Stimulated activated CD4-positive, alpha-beta T cell treated with anti-CD3 and anti-CD28 coated beads, Interleukin-12 subunit alpha, Interleukin-12 subunit beta, amount 100 ng/mL, for 48 hours (primary cell): ENCODE measurements around the gene SHISA7.
A peak's percentile ranks its signal among the peaks of the same experiment; 100 is the strongest.

Source experiments
- DNase-seq, 3 donors: peaks; one replicate each; pipeline ENCODE4 v3.0.0-alpha.2; 2020; ENCODE audit warnings: low read depth in 2 of 3, low spot score in 1 of 3

The SHISA7 gene

GRCh38 chr19:55482156-55482961 is 39.3 kb upstream of the SHISA7 start:
- DNase-seq, result no peak

GRCh38 chr19:55481794-55482155 is 38.7 kb upstream of the SHISA7 start:
- no peak for DNase-seq

GRCh38 chr19:55481148-55481793 is 38.2 kb upstream of the SHISA7 start:
- DNase-seq, result no peak

- no peak for DNase-seq
Measured at GRCh38 chr19:55479451-55480230, 36.5 kb upstream of the SHISA7 start.

DNA sequence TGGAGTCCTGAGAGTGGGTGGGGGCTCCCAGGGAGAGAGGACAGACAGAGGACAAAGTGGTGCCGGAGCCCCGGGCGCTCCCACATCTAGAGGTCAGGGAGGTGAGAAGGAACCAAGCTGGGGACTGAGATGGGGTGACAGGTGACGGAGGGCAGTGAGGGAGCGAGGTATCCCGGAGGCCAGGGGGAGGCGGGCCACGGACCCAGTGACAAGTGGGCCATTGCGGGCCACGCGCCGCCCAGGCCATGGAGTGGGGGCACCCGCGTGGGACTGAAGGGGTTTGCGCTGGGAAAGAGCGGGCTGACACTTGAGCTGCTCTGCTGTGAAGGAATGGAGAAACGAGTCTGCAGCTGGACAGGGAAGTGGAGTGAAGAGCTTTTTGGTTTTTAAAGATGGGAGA is 35.9 kb upstream of the SHISA7 start:
- DNase-seq, result no peak

GRCh38 chr19:55478364-55478763 is 35.3 kb upstream of the SHISA7 start:
- DNase-seq, result no peak

DNA sequence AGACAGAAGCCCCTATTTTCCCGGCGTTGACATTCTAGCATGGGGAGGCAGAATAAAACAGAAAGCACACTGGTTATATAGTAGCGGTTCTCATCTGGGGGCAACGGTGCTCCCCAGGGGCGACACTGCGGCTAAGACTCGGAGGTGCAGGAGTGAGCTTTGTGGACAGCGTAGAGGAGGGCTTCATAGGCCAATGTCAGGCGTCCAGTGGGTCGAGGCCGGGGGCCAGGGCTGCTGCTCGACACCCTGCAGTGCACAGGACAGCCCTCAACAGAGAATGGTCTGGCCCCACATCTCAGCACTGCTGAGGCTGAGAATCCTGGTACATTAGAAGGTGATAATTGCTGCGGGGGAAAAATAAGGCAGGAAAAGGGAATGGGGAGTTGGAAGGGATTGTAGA is 34.8 kb upstream of the SHISA7 start:
- DNase-seq, result no peak

GRCh38 chr19:55476100-55476775 is 33.1 kb upstream of the SHISA7 start, which contains the start of gene ZNF628:
Gene ZNF628 (plus strand): TSS chr19:55476617. CDS start chr19:55479911, 3,294 bp downstream.
- peak; percentile 95 to 99 (median 95) for DNase-seq

- DNase-seq, result no peak
Measured at GRCh38 chr19:55474269-55475265, 31.5 kb upstream of the SHISA7 start.

DNA sequence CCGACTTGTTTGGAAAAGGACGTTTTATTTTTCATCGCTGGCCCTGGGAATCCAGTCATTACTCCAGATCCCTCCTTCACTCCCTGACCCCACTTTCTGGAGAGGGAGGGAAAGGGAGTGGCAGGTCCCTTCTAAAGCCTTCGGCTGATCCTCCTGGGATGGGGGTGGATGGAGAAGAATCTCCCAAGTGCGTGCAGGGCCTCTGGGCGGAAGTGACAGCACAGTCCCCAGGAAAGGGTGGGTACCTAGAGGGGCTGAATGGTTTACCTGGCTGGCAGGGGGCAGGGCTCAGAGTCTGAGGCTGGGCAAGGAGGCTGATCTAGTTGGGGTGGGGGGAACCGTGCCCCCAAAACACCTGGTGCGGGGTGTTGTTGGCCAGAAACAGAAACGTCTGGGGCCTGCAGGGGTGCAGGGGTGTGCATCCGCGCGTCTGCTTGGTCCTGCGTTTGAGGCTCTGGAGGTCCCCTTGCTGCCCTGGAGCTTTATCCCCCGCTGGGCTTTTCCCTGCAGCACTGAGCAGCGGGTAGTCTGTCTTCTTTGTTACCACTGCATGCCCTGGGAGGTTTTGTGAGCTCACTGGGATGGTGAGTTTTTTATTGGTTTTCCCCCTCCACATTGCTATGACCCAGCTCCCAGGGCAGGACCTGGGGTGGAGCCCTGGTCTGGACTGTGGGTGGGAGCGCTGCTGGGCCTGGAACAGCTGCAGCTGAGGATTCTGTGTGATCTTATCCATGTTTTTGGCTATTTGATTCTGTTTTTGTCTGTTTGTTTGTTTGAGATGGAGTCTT is 30.3 kb upstream of the SHISA7 start:
- no peak for DNase-seq

DNA sequence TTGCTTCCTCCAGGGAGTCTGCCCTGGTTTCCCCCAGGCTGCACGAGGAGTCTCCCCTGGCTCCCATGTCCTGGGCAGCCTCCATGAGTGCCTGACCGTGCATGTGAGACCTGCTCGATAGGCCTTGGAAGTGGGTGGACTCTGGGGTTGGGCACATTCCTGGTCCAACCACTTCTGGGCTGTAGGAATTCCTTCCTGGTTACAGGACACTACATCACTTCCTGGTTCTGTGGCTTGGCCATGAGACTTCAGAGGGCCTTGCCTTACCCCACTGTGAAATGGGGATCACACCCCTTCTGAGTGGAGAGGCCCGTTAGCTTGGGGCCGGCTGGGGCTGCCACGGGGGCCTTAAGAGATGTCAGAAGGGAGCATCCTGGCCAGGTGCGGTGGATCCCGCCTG is 29.4 kb upstream of the SHISA7 start:
- DNase-seq, result no peak

DNA sequence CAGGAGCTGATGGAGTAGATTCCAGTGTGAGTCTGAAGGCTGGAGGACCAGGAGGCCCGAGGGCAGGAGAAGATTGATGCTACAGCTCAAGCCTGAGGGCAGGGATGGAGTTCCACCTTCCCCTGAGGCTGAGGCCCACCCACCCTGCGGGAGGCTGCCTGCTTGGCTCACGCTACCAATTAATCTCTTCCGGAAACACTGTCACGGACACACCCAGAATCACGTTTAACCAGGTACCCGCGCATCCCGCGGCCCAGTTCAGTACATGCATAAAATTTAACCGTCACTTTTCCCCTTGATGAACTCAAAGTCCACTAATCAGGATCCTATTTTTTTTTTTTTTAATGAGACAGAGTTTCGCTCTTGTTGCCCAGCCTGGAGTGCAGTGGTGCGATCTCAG is 28.2 kb upstream of the SHISA7 start:
- no peak for DNase-seq

- no peak for DNase-seq
Measured at GRCh38 chr19:55468054-55468393, 24.9 kb upstream of the SHISA7 start.

DNA sequence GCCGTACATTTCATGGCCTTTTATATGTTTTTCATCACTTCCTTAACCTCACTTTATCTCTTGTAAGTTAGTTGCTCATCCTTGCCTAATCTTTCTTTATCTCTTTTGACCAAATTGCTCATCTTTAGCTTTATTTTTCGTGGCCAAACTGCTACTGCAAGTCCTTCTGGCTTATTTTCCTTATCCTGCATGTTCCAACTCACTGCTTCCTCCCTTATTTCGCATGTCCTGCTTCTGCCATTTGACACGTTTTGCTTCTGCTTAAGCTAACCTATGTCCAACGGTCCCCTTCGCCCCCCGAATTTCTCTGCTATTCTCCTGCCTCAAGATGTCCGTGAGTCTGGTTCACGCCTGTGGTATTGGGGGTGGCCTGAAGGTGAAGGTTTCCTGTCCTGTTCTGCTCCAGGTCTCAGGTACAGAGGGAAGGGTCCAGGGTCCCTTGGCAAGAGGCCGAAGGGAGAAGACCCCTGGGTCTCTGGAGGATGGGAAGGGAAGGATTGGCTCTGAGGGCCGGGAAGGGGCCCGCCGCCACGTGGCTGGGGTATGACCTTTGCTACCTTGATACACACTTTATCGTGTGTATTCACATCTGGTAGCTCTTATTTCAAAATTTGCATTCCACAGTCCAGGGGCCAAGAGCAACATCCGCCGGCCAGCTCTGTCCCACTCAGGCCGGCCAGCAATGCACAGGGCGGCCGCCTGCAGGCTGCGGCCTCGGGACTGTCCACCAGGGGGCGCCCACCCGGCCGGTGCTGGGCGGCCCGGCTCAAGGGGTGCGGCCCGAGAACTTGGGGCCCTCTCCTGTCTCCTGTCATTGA is 24.3 kb upstream of the SHISA7 start:
- DNase-seq, result peak in 2 of 3 donors; percentile 59 to 64

DNA sequence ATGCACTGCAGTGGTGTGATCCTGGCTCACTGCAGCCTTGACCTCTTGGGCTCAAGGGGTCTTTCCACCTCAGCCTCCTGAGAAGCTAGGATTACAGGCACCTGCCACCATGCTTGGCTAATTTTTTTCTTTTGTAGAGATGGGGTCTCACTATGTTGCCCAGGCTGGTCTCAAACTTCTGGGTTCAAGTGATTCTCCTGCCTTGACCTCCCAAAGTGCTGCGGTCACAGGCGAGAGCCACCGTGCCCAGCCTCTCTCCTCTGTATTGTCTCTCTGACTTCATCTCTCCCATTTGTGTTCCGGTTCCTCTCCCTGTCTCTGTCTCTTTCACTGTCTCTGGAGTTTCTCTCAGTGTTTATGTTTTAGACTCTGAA is 23.1 kb upstream of the SHISA7 start:
- no peak for DNase-seq

DNA sequence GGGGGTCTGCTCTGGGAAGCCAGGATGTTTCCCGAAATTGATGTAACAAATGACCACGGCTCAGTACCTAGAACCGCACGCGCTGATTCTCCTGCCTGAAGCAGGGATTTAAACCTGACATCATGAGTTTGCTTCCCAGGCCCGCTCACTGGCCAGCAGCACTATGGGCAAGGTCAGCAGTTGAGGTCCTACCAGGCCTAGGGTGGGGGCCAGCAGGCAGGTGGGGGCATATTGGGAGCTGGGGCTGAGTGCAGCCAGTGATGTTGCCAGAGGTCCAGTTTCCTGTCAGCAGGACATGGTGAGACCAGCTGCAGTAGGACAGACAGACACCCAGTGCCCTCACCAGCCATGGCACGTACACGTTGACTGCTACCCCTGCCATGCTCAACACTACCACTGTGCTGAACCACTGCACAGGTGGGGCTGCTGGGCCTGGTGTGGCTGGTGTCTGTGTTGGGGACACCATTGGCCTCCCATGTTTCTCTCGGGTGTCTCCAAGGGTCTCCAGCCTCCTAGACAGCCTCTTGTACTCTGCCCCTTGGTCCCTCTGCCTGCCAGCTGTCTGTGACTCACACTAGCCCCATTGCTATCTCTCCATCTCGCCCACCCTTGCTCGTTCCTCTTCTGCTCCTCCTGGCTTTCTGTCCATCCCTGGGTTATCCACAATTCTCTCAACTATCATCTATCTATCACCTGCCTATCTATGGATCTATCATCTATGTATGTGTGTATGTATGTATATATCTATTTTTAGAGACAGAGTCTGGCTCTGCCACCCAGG is 22.6 kb upstream of the SHISA7 start:
- DNase-seq, result no peak

GRCh38 chr19:55464662-55465054 is 21.6 kb upstream of the SHISA7 start, which contains the start of gene C19orf85:
Gene C19orf85 (minus strand): TSS chr19:55464751. CDS start chr19:55464554, 197 bp downstream.
- no peak for DNase-seq
